BE2C (cell line): ENCODE results near the gene USF2.

Experiments
- DNase-seq: peaks from one replicate; pipeline ENCODE4 v3.0.0-alpha.2; 2020
- H3K27me3 ChIP-seq: fragments of 250-450 bp; sonication (Bioruptor Pico); 2 replicates; pipeline ENCODE4 v1.5.1; 2020; ENCODE audit warnings: mild to moderate bottlenecking
- H3K36me3 ChIP-seq: fragments of 250-450 bp; sonication (Bioruptor Pico); 2 replicates; pipeline ENCODE4 v1.5.1; 2020; ENCODE audit warnings: mild to moderate bottlenecking
- H3K4me1 ChIP-seq: fragments of 250-450 bp; sonication (Bioruptor Pico); 2 replicates; pipeline ENCODE4 v1.5.1; 2020
- H3K4me3 ChIP-seq: 2 replicates; pipeline ENCODE4 v1.5.1; 2011; ENCODE audit warnings: low read depth, low read length
- H3K9me3 ChIP-seq: fragments of 250-450 bp; sonication (Bioruptor Pico); 2 replicates; pipeline ENCODE4 v1.5.1; 2020
- TF ChIP-seq, protein P1 (sequence below): IDR thresholded peaks from 2 replicates; pipeline ENCODE4 v1.5.1; 2012; ENCODE audit warnings: mild to moderate bottlenecking, low read depth, low read length

Gene USF2

DNA sequence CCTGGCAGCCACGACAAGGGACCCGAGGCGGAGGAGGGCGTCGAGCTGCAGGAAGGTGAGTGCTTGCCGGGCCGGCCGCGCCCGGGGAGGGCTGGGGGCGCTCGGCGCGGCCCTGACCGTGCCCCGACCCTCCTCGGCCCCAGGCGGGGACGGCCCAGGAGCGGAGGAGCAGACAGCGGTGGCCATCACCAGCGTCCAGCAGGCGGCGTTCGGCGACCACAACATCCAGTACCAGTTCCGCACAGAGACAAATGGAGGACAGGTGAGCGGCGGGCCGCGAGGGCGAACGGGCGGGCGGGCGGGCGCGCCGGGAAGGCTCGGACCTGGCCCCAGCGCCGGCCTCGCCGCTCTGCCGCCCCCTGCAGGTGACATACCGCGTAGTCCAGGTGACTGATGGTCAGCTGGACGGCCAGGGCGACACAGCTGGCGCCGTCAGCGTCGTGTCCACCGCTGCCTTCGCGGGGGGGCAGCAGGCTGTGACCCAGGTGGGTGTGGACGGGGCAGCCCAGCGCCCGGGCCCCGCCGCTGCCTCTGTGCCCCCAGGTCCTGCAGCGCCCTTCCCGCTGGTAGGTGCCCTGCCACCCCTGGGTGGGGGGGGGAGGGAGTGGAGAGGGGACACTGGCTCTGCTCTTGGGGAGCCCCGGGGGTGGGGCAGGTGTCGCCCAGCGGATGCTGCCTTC lies 816 bp downstream of the USF2 start:
- TF ChIP-seq, protein P1, sequence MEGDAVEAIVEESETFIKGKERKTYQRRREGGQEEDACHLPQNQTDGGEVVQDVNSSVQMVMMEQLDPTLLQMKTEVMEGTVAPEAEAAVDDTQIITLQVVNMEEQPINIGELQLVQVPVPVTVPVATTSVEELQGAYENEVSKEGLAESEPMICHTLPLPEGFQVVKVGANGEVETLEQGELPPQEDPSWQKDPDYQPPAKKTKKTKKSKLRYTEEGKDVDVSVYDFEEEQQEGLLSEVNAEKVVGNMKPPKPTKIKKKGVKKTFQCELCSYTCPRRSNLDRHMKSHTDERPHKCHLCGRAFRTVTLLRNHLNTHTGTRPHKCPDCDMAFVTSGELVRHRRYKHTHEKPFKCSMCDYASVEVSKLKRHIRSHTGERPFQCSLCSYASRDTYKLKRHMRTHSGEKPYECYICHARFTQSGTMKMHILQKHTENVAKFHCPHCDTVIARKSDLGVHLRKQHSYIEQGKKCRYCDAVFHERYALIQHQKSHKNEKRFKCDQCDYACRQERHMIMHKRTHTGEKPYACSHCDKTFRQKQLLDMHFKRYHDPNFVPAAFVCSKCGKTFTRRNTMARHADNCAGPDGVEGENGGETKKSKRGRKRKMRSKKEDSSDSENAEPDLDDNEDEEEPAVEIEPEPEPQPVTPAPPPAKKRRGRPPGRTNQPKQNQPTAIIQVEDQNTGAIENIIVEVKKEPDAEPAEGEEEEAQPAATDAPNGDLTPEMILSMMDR: peak; percentile 55
- peak overlapping the region; percentile 47 for H3K4me3 ChIP-seq
- H3K4me1 ChIP-seq: no peaks in the 10 kb centered on the region
- peaks cover 25% of the 10 kb centered on the region for H3K36me3 ChIP-seq
- H3K27me3 ChIP-seq: no peaks in the 10 kb centered on the region
- DNase-seq: peak; percentile 90
- H3K9me3 ChIP-seq: no peaks in the 10 kb centered on the region

GRCh38 chr19:35270381-35270811 lies 1.6 kb downstream of the USF2 start:
- Histone ChIP-seq H3K27me3 (no peaks in the 10 kb centered on the region), H3K4me1 (no peaks in the 10 kb centered on the region), H3K4me3 (no peak overlapping the region), H3K36me3 (peaks cover 25% of the 10 kb centered on the region), H3K9me3 (no peaks in the 10 kb centered on the region)
- DNase-seq: no peak
- TF ChIP-seq, protein P1: no peak

DNA sequence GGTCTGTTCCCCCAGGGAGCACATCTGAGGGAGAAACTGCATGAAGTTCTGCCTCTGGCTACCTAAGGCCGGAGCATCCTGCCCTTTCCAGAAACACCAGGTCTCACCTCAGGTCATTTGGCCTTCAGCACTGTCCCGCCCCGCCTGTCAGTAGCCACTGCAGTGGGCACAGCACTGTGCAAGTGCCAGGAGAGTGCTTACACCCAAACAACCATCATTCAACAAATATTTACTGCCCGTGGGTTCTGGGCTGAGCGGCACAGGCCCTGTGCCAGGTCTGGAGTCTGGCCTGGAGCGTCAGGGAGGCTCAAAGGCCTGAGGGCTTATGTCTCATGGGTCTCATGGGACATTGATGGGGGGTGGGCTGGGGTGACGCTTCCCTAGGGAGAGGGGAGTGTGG lies 2.8 kb downstream of the USF2 start:
- Histone ChIP-seq H3K27me3 (no peaks in the 10 kb centered on the region), H3K9me3 (no peaks in the 10 kb centered on the region), H3K4me3 (no peak overlapping the region), H3K36me3 (peaks cover 28% of the 10 kb centered on the region), H3K4me1 (no peaks in the 10 kb centered on the region)
- TF ChIP-seq, protein P1: no peak
- DNase-seq: no peak

GRCh38 chr19:35272122-35272719 lies 3.5 kb downstream of the USF2 start:
- peaks cover 33% of the 10 kb centered on the region for H3K36me3 ChIP-seq
- TF ChIP-seq, protein P1: no peak
- H3K27me3 ChIP-seq: no peaks in the 10 kb centered on the region
- DNase-seq: no peak
- H3K4me1 ChIP-seq: no peaks in the 10 kb centered on the region
- no peaks in the 10 kb centered on the region for H3K9me3 ChIP-seq
- H3K4me3 ChIP-seq: no peak overlapping the region

DNA sequence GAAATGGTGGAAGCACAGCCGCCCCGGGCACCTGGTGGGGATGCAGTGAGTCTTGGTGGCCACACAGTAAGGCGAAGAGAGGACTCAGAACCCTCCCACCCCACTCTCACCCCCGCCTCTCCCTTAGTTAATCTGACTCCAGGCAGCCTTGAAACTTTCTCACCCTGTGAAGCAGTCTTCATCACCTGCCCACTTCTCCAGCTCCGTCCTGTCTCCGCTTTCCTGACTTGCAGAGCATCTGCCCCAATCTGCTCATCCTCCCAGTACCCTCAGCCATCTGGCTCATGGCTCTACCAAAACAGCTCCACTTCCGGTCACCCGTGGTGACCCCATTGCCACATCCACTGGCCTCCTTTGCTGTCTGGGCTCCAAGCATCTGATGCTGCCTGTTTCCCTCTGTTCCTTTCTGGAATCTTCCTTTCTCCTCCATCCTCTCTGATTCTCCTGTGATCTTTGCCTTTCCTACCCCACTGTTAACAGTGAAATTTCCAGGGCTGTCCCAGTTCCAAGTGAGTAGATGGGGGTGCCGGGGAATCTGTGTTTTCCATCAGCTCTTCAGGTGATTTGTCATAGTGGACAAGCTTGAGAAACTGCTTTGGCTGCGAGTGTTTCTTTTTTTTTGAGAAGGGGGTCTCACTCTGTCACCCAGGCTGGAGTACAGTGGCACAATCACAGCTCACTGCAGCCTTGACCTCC lies 4.3 kb downstream of the USF2 start:
- no peaks in the 10 kb centered on the region for H3K4me1 ChIP-seq
- no peaks in the 10 kb centered on the region for H3K9me3 ChIP-seq
- peaks cover 33% of the 10 kb centered on the region for H3K36me3 ChIP-seq
- no peaks in the 10 kb centered on the region for H3K27me3 ChIP-seq
- DNase-seq: no peak
- TF ChIP-seq, protein P1: no peak
- no peak overlapping the region for H3K4me3 ChIP-seq
